Heart left ventricle (tissue), 13 donors: ENCODE results near the gene COA6.

Experiments
- CTCF ChIP-seq, 12 donors: fragments of 200-600 bp; sonication (generic) in 4 of 12; IDR thresholded peaks; one replicate each; pipeline versions ENCODE4 v1.5.0 to v1.8.0; 2018 to 2022; ENCODE audit warnings: antibody characterized with exemption in 12 of 12, mild to moderate bottlenecking in 5 of 12
- POLR2A ChIP-seq, 2 donors: fragments of 450-650 bp; IDR thresholded peaks; one replicate each; pipeline ENCODE4 v1.6.1; 2017; ENCODE audit warnings: antibody characterized with exemption in 2 of 2, mild to moderate bottlenecking in 2 of 2, moderate library complexity in 2 of 2
- donor health status: ischemic (EF 13 %, LVEDD 7.1; RV severe dilation, severe dysfunction).
- donor health status: DM: no; HTN: yes; CAD: no.
- donor health status: DM: no; HTN: no; CAD: no.
- donor health status: ischemic (EF 25% LVEDD 6.9; RV normal size, moderate dysfunction).
- donor health status: ischemic (EF 25% LVEDD 5.7; RV mildly dilated, moderate dysfunction).
- donor health status: ischemic (EF 35%, LVEDD 5.7; RV mildly dilated, moderate dysfunction).
- donor health status: nonischemic (EF 11% LVEDD 7.7; RV severe dilation, severe dysfunction).
- donor health status: DM: yes; HTN: yes; CAD: no.
- donor health status: PGD.
- donor health status: ischemic (EF 29% LVEDD 5.4; RV normal size, mild dysfunction).
- donor health status: nonischemic (EF 23%, LVEDD 6.1; RV moderate dilation, normal function).

GRCh38 chr1:234345237-234345636, 28.0 kb upstream of the COA6 start:
- TF ChIP-seq CTCF (IDR thresholded peaks at IDR 0.05) (no peak), POLR2A (IDR thresholded peaks at IDR 0.05) (no peak)
